Upper lobe of left lung (tissue), 6 donors: Measurements from ENCODE around the gene WNK2. TPM values are rescaled to one million over a fixed set of nuclear protein-coding genes. Genes with fewer than 3 reads are reported as not detected.
A peak's percentile ranks its signal among the peaks of the same experiment; 100 is the strongest.

Source experiments
- ATAC-seq, 2 donors: fragments of 200-7000 bp; cut with Tn5 transposase; one replicate each; pipeline ENCODE4 v1.9.1; 2022; ENCODE audit warnings: mild to moderate bottlenecking in 2 of 2, moderate library complexity in 2 of 2; ENCODE audit not compliant: low FRiP score in 2 of 2
- DNase-seq, 2 donors: peaks; one replicate each; pipeline ENCODE4 v3.0.0-alpha.2; 2019 to 2020
- H3K27ac ChIP-seq, 4 donors: fragments of 200-600 bp; sonication (generic); one replicate each; pipeline ENCODE4 v1.5.1; 2016 to 2019
- H3K27me3 ChIP-seq, 4 donors: fragments of 200-600 bp; sonication (generic); one replicate each; pipeline ENCODE4 v1.5.1; 2017 to 2019
- H3K36me3 ChIP-seq, 4 donors: fragments of 200-600 bp; sonication (generic); one replicate each; pipeline ENCODE4 v1.5.1; 2016 to 2019
- H3K4me1 ChIP-seq, 4 donors: fragments of 200-600 bp; sonication (generic); one replicate each; pipeline ENCODE4 v1.5.1; 2018 to 2019
- H3K4me3 ChIP-seq, 4 donors: fragments of 200-600 bp; sonication (generic); one replicate each; pipeline ENCODE4 v1.5.1; 2017 to 2019; ENCODE audit warnings: mild to moderate bottlenecking in 2 of 4, moderate library complexity in 1 of 4
- H3K9me3 ChIP-seq, 4 donors: fragments of 200-600 bp; sonication (generic); one replicate each; pipeline ENCODE4 v1.5.1; 2018 to 2019
- EP300 ChIP-seq, 4 donors: sonication (generic); formaldehyde crosslinking; IDR thresholded peaks; one replicate each; pipeline ENCODE4 v1.5.1; 2017; ENCODE audit warnings: antibody characterized with exemption in 4 of 4, control low read depth in 2 of 4
- POLR2A ChIP-seq, 4 donors: fragments of 450-650 bp; IDR thresholded peaks; one replicate each; pipeline ENCODE4 v1.5.1; 2016 to 2017; ENCODE audit warnings: antibody characterized with exemption in 4 of 4, mild to moderate bottlenecking in 2 of 4
- POLR2AphosphoS5 ChIP-seq, 2 donors: sonication (generic); formaldehyde crosslinking; IDR thresholded peaks; one replicate each; pipeline ENCODE4 v1.5.1; 2017; ENCODE audit warnings: antibody characterized with exemption in 2 of 2
- WGBS, 2 donors: methylation state at CpG; one replicate each; pipeline ENCODE4 v1.1.5; 2017 to 2018; 5-methylcytosine and 5-hydroxymethylcytosine counted together
- total RNA-seq, 6 donors: library from RNA; depleted of rRNA in 4 of 6; stranded (reverse); fragments of >200 nt in 4 of 6; gene quantifications; one replicate each; pipeline versions ENCODE4 v1.1.0 to v1.2.1, GENCODE V29; 2016 to 2021
- TF ChIP-seq, protein P1 (sequence below), 6 experiments: fragments of 450-650 bp in 4 of 6; fragments of 200-600 bp in 2 of 6; sonication (generic) in 2 of 6; IDR thresholded peaks; one replicate each; pipeline ENCODE4 v1.5.1; 2016 to 2019; ENCODE audit warnings: antibody characterized with exemption in 6 of 6
- donor health status: DM: no; HTN: no; CAD: no; lungs with moderate emphysema.
- donor health status: DM: no; HTN: yes; CAD: no; lungs with severe emphysema.

Gene WNK2
- total RNA-seq, 6 donors from 2014 or later = 1.1 to 11.5 (median 7.3) TPM

DNA sequence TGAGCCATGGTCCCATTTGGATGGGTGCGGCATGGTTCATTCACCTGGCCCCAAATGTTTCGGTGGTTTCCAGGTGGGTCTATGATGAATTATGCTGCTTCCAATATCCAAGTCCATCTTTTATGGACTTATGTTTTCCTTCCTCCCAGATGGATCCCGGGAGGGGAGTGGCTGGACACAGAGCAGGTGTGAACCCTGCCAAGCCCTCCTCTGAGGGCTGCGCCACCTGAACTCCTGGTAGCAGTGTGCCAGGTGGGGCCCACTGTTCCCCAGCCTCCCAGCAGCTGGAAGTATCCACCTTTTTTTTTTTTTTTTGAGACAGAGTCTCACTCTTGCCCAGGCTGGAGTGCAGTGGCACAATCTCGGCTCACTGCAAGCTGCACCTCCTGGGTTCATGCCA lies 42.9 kb downstream of the WNK2 start:
- no peak overlapping the region for H3K4me3 ChIP-seq
- H3K27me3 ChIP-seq = no peaks in the 10 kb centered on the region
- 92 to 97% methylated on average over 5 of the region's 5 CpGs for WGBS, 2 donors
- ATAC-seq (no peak), DNase-seq (no peak)
- TF ChIP-seq EP300 (IDR thresholded peaks at IDR 0.05) (no peak), POLR2AphosphoS5 (IDR thresholded peaks at IDR 0.05) (no peak), POLR2A (IDR thresholded peaks at IDR 0.05) (no peak)
- TF ChIP-seq, protein P1, sequence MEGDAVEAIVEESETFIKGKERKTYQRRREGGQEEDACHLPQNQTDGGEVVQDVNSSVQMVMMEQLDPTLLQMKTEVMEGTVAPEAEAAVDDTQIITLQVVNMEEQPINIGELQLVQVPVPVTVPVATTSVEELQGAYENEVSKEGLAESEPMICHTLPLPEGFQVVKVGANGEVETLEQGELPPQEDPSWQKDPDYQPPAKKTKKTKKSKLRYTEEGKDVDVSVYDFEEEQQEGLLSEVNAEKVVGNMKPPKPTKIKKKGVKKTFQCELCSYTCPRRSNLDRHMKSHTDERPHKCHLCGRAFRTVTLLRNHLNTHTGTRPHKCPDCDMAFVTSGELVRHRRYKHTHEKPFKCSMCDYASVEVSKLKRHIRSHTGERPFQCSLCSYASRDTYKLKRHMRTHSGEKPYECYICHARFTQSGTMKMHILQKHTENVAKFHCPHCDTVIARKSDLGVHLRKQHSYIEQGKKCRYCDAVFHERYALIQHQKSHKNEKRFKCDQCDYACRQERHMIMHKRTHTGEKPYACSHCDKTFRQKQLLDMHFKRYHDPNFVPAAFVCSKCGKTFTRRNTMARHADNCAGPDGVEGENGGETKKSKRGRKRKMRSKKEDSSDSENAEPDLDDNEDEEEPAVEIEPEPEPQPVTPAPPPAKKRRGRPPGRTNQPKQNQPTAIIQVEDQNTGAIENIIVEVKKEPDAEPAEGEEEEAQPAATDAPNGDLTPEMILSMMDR (IDR thresholded peaks at IDR 0.05) = no peak
- no peaks in the 10 kb centered on the region for H3K9me3 ChIP-seq
- H3K36me3 ChIP-seq = no peaks in the 10 kb centered on the region
- peaks cover 0 to 7% (median 6%) of the 10 kb centered on the region in 4 donors for H3K4me1 ChIP-seq
- H3K27ac ChIP-seq = no peak overlapping the region

DNA sequence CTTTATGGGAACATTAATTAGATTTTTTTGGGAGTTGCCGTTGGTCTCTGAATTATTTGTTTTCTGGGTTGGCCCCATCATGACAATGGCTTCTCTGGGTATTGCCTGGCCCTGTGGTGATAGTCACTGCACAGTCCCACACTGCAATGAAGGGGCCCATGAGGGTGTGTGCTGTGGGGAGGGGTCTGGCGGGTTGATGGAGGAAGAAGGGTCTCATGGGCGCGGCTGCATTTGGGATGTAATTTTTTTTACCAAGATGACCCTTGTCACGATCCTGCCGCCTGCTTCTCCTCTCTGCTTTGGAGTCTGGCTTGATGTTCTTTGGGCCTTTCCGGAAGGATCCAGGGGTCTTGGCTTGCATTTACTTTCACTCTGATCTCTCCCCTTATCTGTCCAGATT lies 44.1 kb downstream of the WNK2 start:
- Histone ChIP-seq H3K9me3 (no peaks in the 10 kb centered on the region), H3K4me1 (peaks cover 0 to 7% (median 5%) of the 10 kb centered on the region in 4 donors), H3K27me3 (no peaks in the 10 kb centered on the region), H3K4me3 (no peak overlapping the region), H3K36me3 (no peaks in the 10 kb centered on the region), H3K27ac (no peak overlapping the region)
- no peak for DNase-seq
- ATAC-seq = no peak
- 84 to 92% methylated on average over 7 of the region's 7 CpGs for WGBS, 2 donors
- TF ChIP-seq POLR2A (IDR thresholded peaks at IDR 0.05) (no peak), POLR2AphosphoS5 (IDR thresholded peaks at IDR 0.05) (no peak), EP300 (IDR thresholded peaks at IDR 0.05) (no peak)
- TF ChIP-seq, protein P1 (IDR thresholded peaks at IDR 0.05) = no peak

DNA sequence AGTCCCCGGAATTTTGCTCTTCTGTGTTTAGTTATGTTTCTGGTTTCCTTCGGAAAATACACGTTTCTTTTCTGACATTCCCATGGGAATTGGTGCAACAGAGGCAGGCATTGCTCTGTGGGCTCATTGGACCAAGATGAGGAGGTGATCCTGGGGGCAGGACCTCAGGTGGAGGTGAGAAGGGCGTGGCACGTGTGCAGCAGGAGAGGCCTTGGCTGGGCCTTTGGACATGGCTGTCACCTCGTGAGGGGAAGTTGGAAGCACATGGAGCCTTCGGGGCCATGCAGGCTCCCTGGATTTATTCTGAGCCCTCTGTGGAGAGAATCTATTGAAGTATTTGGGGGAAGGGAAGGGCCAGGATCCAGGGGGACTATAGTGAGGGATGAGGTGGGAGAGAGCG lies 44.5 kb downstream of the WNK2 start:
- Histone ChIP-seq H3K4me1 (peaks cover 0 to 7% (median 3%) of the 10 kb centered on the region in 4 donors), H3K4me3 (no peak overlapping the region), H3K9me3 (no peaks in the 10 kb centered on the region), H3K27ac (no peak overlapping the region), H3K27me3 (no peaks in the 10 kb centered on the region), H3K36me3 (no peaks in the 10 kb centered on the region)
- ATAC-seq (no peak), DNase-seq (no peak)
- WGBS, 2 donors = 87 to 95% methylated on average over 6 to 8 of the region's 8 CpGs
- TF ChIP-seq, protein P1 (IDR thresholded peaks at IDR 0.05) = no peak
- no peak for TF ChIP-seq POLR2A (IDR thresholded peaks at IDR 0.05)
- no peak for TF ChIP-seq POLR2AphosphoS5 (IDR thresholded peaks at IDR 0.05)
- no peak for TF ChIP-seq EP300 (IDR thresholded peaks at IDR 0.05)

DNA sequence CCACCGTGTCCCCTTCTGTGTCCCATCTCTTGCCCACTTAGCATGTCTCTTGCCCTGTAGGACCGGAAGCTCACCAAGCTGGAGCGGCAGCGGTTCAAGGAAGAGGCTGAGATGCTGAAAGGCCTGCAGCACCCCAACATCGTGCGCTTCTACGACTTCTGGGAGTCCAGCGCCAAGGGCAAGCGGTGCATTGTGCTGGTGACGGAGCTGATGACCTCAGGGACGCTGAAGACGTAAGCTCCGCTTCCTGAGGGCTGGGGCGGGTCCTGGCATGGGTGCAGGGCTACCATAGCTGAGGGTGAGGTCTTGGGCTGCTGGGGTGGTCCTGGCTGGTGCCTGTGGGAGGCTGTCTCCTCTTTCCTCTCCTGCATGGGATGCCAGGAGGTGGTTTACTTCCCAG lies 45.7 kb downstream of the WNK2 start:
- WGBS, 2 donors = 95 to 98% methylated on average over 8 to 14 of the region's 14 CpGs
- H3K4me1 ChIP-seq = peaks cover 0 to 7% (median 3%) of the 10 kb centered on the region in 4 donors
- no peak overlapping the region for H3K4me3 ChIP-seq
- DNase-seq = peak in 1 of 2 donors; percentile 47
- TF ChIP-seq EP300 (IDR thresholded peaks at IDR 0.05) (no peak), POLR2AphosphoS5 (IDR thresholded peaks at IDR 0.05) (no peak), POLR2A (IDR thresholded peaks at IDR 0.05) (no peak)
- TF ChIP-seq, protein P1 (IDR thresholded peaks at IDR 0.05) = no peak
- no peaks in the 10 kb centered on the region for H3K36me3 ChIP-seq
- no peak for ATAC-seq
- H3K27ac ChIP-seq = no peak overlapping the region
- no peaks in the 10 kb centered on the region for H3K27me3 ChIP-seq
- H3K9me3 ChIP-seq = no peaks in the 10 kb centered on the region

DNA sequence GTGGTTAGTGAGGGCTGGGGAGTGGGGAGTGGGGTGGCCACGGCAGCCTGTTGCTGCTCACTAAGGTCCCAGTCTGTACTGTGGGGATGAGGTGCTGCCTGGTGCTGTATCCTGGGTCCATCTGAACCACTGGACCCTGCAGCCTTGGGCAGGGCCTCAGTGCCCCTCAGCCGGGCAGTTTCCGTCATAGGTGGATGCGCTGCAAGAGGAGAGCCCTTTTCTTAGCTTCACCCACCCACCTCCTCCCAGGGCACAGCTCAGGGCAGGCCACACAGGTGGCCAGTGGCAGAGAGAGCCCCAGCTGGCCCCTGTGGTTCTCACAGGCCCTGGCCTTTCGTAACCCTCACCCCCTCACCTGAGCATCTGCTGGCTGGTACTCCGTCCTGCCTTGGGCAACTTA lies 46.2 kb downstream of the WNK2 start:
- Histone ChIP-seq H3K27ac (no peak overlapping the region), H3K4me3 (no peak overlapping the region), H3K36me3 (no peaks in the 10 kb centered on the region), H3K9me3 (no peaks in the 10 kb centered on the region), H3K4me1 (peaks cover 0 to 7% (median 3%) of the 10 kb centered on the region in 4 donors), H3K27me3 (no peaks in the 10 kb centered on the region)
- no peak for ATAC-seq
- no peak for TF ChIP-seq POLR2AphosphoS5 (IDR thresholded peaks at IDR 0.05)
- no peak for TF ChIP-seq POLR2A (IDR thresholded peaks at IDR 0.05)
- no peak for TF ChIP-seq EP300 (IDR thresholded peaks at IDR 0.05)
- TF ChIP-seq, protein P1 (IDR thresholded peaks at IDR 0.05) = no peak
- WGBS, 2 donors = 74 to 90% methylated on average over 5 of the region's 6 CpGs
- peak in 1 of 2 donors; percentile 52 for DNase-seq
